WERI-Rb-1 (cell line): ENCODE measurements around the gene CYP4Z1.

ENCODE experiments used
- DNase-seq: peaks from one replicate; pipeline ENCODE4 v3.0.0-alpha.2; 2020
- H3K27ac ChIP-seq: fragments of 250-450 bp; sonication (Bioruptor Pico); 2 replicates; pipeline ENCODE4 v1.5.1; 2020; ENCODE audit warnings: mild to moderate bottlenecking, moderate library complexity
- H3K27me3 ChIP-seq: fragments of 250-450 bp; sonication (Bioruptor Pico); 2 replicates; pipeline ENCODE4 v1.5.1; 2021; ENCODE audit warnings: mild to moderate bottlenecking, low read depth, moderate library complexity; ENCODE audit not compliant: insufficient read depth, severe bottlenecking
- H3K36me3 ChIP-seq: fragments of 250-450 bp; sonication (Bioruptor Pico); 2 replicates; pipeline ENCODE4 v1.5.1; 2020; ENCODE audit warnings: mild to moderate bottlenecking, moderate library complexity
- H3K4me3 ChIP-seq: 2 replicates; pipeline ENCODE4 v1.5.1; 2011; ENCODE audit warnings: low read depth, mild to moderate bottlenecking, control low read depth, low read length
- H3K9me3 ChIP-seq: fragments of 250-450 bp; sonication (Bioruptor Pico); 2 replicates; pipeline ENCODE4 v1.5.1; 2021; ENCODE audit warnings: mild to moderate bottlenecking, moderate library complexity; ENCODE audit not compliant: severe bottlenecking
- CTCF ChIP-seq: IDR thresholded peaks from 2 replicates; pipeline ENCODE4 v1.5.1; 2011; ENCODE audit warnings: low read depth, mild to moderate bottlenecking, control low read depth, inconsistent platforms, low read length

The CYP4Z1 gene

GRCh38 chr1:47164552-47164951 lies 97.5 kb downstream of the CYP4Z1 start:
- Histone ChIP-seq H3K27ac (no peak overlapping the region), H3K9me3 (peaks cover 7% of the 10 kb centered on the region), H3K4me3 (no peak overlapping the region), H3K27me3 (no peaks in the 10 kb centered on the region), H3K36me3 (no peaks in the 10 kb centered on the region)
- no peak for DNase-seq
- no peak for TF ChIP-seq CTCF
